Trophoblast cell (in vitro differentiated cells and primary cell): ENCODE data around the gene MED13L.

Source experiments
- DNase-seq, 2 donors: peaks; one replicate each; pipeline ENCODE4 v3.0.0-alpha.2; 2016
- H2AFZ ChIP-seq: 2 replicates; pipeline ENCODE4 v1.6.1; 2013; ENCODE audit warnings: low read length, moderate library complexity, mild to moderate bottlenecking; ENCODE audit not compliant: insufficient read depth, poor library complexity
- H2AK5ac ChIP-seq: 2 replicates; pipeline ENCODE4 v1.6.1; 2013; ENCODE audit warnings: mild to moderate bottlenecking, low read length
- H2BK120ac ChIP-seq: 2 replicates; pipeline ENCODE4 v1.6.1; 2013; ENCODE audit warnings: low read length, mild to moderate bottlenecking, moderate library complexity; ENCODE audit not compliant: insufficient read depth, poor library complexity
- H2BK12ac ChIP-seq: 2 replicates; pipeline ENCODE4 v1.6.1; 2013; ENCODE audit warnings: mild to moderate bottlenecking, low read length, moderate library complexity
- H2BK5ac ChIP-seq: 2 replicates; pipeline ENCODE4 v1.6.1; 2013; ENCODE audit warnings: low read length, low read depth, moderate library complexity, mild to moderate bottlenecking; ENCODE audit not compliant: poor library complexity
- H3K14ac ChIP-seq: 2 replicates; pipeline ENCODE4 v1.6.1; 2013; ENCODE audit warnings: mild to moderate bottlenecking, low read length
- H3K18ac ChIP-seq: 2 replicates; pipeline ENCODE4 v1.6.1; 2013; ENCODE audit warnings: mild to moderate bottlenecking, low read length
- H3K23ac ChIP-seq: 2 replicates; pipeline ENCODE4 v1.6.1; 2013; ENCODE audit warnings: low read length
- H3K27ac ChIP-seq: 2 replicates; pipeline ENCODE4 v1.5.1; 2013; ENCODE audit warnings: low read depth, mild to moderate bottlenecking, inconsistent platforms, low read length, moderate library complexity
- H3K27me3 ChIP-seq: 2 replicates; pipeline ENCODE4 v1.6.1; 2013; ENCODE audit warnings: inconsistent platforms, mild to moderate bottlenecking, low read length, moderate library complexity; ENCODE audit not compliant: insufficient read depth
- H3K36me3 ChIP-seq, 2 experiments: 1 replicate in 1 of 2; 2 replicates in 1 of 2; pipeline ENCODE4 v1.6.1; 2013; ENCODE audit warnings: low read length in 2 of 2, mild to moderate bottlenecking in 2 of 2, moderate library complexity in 1 of 2; ENCODE audit not compliant: insufficient read depth in 2 of 2, control insufficient read depth in 1 of 2
- H3K4ac ChIP-seq: 2 replicates; pipeline ENCODE4 v1.6.1; 2013; ENCODE audit warnings: low read depth, mild to moderate bottlenecking, low read length, moderate library complexity
- H3K4me1 ChIP-seq, 2 experiments: 1 replicate in 1 of 2; 2 replicates in 1 of 2; pipeline ENCODE4 v1.6.1; 2013; ENCODE audit warnings: low read length in 2 of 2, mild to moderate bottlenecking in 2 of 2, moderate library complexity in 1 of 2; ENCODE audit not compliant: insufficient read depth in 2 of 2, control insufficient read depth in 1 of 2
- H3K4me2 ChIP-seq: 2 replicates; pipeline ENCODE4 v1.6.1; 2013; ENCODE audit warnings: inconsistent platforms, mild to moderate bottlenecking, low read length, moderate library complexity
- H3K4me3 ChIP-seq: 2 replicates; pipeline ENCODE4 v1.5.1; 2013; ENCODE audit warnings: mild to moderate bottlenecking, low read depth, low read length, inconsistent platforms
- H3K79me1 ChIP-seq: one replicate; pipeline ENCODE4 v1.6.1; 2013; ENCODE audit warnings: low read length
- H3K79me2 ChIP-seq: 2 replicates; pipeline ENCODE4 v1.6.1; 2013; ENCODE audit warnings: low read length, mild to moderate bottlenecking; ENCODE audit not compliant: control insufficient read depth, insufficient read depth, poor library complexity
- H3K9ac ChIP-seq: 2 replicates; pipeline ENCODE4 v1.6.1; 2013; ENCODE audit warnings: mild to moderate bottlenecking, low read length
- H3K9me3 ChIP-seq: 2 replicates; pipeline ENCODE4 v1.6.1; 2013; ENCODE audit warnings: low read depth, mild to moderate bottlenecking, control low read depth, inconsistent platforms, low read length; ENCODE audit not compliant: insufficient read depth
- H4K12ac ChIP-seq: 2 replicates; pipeline ENCODE4 v1.6.1; 2013; ENCODE audit warnings: low read depth, mild to moderate bottlenecking, low read length, moderate library complexity
- H4K8ac ChIP-seq: 2 replicates; pipeline ENCODE4 v1.6.1; 2013; ENCODE audit warnings: low read depth, mild to moderate bottlenecking, low read length, moderate library complexity
- H4K91ac ChIP-seq: one replicate; pipeline ENCODE4 v1.6.1; 2013; ENCODE audit warnings: low read depth, mild to moderate bottlenecking, low read length, moderate library complexity
- WGBS: extraction: QIAGEN DNeasy Blood & Tissue Kit; methylation state at CpG from one replicate; pipeline ENCODE4 v1.1.7; 2013; ENCODE audit warnings: missing lambda C conversion rate; ENCODE audit not compliant: insufficient read length, insufficient coverage; ENCODE audit errors: extremely low coverage; 5-methylcytosine and 5-hydroxymethylcytosine counted together

Gene MED13L

DNA sequence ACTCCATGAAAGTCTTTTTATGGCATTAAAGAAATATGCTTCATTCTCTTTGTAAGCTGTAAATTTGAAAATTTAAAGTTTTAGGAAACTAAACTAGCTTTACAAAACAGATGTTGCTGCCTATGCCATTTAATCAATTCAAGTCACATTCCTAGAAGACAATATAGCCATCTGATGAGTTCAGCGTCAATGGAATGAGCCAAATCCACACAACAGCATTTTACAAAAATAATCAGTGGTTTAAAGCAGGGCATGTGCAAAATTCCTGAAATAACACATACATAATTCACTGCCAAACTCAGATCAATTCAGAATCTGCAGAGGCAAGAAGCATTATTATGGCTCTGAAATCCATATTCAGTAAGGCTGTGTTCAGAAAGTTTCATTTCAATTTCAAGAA lies 75.6 kb downstream of the MED13L start:
- Histone ChIP-seq H2AFZ (no peak overlapping the region), H3K27me3 (no peaks in the 10 kb centered on the region), H2BK120ac (no peak overlapping the region), H3K4me1 (peaks cover 2% of the 10 kb centered on the region in 2 experiments), H3K36me3 (no peaks in the 10 kb centered on the region), H3K14ac (no peak overlapping the region), H3K9me3 (no peaks in the 10 kb centered on the region), H3K79me1 (no peaks in the 10 kb centered on the region), H4K12ac (no peak overlapping the region), H3K9ac (no peak overlapping the region), H2AK5ac (no peak overlapping the region), H3K4me3 (no peak overlapping the region), H4K91ac (no peak overlapping the region), H3K4ac (no peak overlapping the region), H3K23ac (no peak overlapping the region), H2BK5ac (no peak overlapping the region), H4K8ac (no peak overlapping the region), H3K18ac (no peak overlapping the region), H3K79me2 (peaks cover 3% of the 10 kb centered on the region), H3K27ac (no peak overlapping the region), H3K4me2 (no peak overlapping the region), H2BK12ac (no peak overlapping the region)
- peak in 1 of 2 donors; percentile 37 for DNase-seq
- no CpG with 5 or more reads among the region's 1 CpG for WGBS

DNA sequence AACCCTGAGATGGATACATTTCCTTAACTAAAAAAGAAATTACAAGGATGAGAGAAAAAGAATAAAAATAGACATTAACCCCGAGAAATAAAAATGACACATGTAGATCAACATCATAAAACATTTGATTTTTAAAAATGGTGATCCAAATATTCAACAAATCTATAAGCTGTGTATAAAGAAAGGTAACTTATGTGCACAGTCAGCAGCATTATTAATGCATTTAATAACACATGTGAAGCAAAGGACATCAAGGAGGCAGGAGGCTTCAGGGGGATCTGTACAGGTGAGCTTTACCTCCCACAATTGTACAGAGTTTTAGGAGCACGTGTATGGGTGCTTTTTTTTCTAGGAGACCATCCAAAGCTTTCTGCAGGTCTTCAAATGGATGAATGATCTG lies 76.1 kb downstream of the MED13L start:
- H3K9me3 ChIP-seq: no peaks in the 10 kb centered on the region
- no peak overlapping the region for H4K91ac ChIP-seq
- no peaks in the 10 kb centered on the region for H3K27me3 ChIP-seq
- no peak overlapping the region for H4K12ac ChIP-seq
- no peak overlapping the region for H3K27ac ChIP-seq
- H2BK120ac ChIP-seq: no peak overlapping the region
- no peak overlapping the region for H3K23ac ChIP-seq
- no peaks in the 10 kb centered on the region for H3K36me3 ChIP-seq
- no peak overlapping the region for H4K8ac ChIP-seq
- peak overlapping the region; percentile 33 for H3K4ac ChIP-seq
- H3K4me3 ChIP-seq: no peak overlapping the region
- H3K18ac ChIP-seq: no peak overlapping the region
- DNase-seq: no peak
- peaks cover 3% of the 10 kb centered on the region for H3K79me2 ChIP-seq
- H2AK5ac ChIP-seq: no peak overlapping the region
- WGBS: no CpG with 5 or more reads among the region's 2 CpGs
- H3K14ac ChIP-seq: no peak overlapping the region
- no peaks in the 10 kb centered on the region for H3K79me1 ChIP-seq
- H2BK12ac ChIP-seq: no peak overlapping the region
- H3K9ac ChIP-seq: no peak overlapping the region
- no peak overlapping the region for H3K4me2 ChIP-seq
- H3K4me1 ChIP-seq: peaks cover 2% of the 10 kb centered on the region in 2 experiments
- H2AFZ ChIP-seq: no peak overlapping the region
- no peak overlapping the region for H2BK5ac ChIP-seq

DNA sequence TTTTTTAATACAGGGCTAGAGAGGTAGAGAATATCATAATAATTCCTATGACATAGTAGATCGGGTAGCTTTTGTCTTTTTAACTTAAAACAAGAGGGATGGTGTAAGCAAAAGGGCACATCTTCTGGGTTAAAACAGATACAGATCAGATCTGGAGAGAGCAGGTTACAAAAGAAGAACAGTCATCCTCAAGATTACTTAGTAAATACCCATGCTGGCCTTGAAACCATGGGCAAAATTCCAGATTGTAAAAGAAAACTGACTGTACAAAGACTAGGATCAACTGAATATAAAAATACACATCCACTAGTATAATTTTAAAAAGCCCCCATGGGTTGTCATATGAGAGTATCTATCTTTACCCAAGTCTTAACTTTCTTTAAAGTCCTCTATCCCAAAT lies 76.7 kb downstream of the MED13L start:
- H3K4ac ChIP-seq: no peak overlapping the region

DNA sequence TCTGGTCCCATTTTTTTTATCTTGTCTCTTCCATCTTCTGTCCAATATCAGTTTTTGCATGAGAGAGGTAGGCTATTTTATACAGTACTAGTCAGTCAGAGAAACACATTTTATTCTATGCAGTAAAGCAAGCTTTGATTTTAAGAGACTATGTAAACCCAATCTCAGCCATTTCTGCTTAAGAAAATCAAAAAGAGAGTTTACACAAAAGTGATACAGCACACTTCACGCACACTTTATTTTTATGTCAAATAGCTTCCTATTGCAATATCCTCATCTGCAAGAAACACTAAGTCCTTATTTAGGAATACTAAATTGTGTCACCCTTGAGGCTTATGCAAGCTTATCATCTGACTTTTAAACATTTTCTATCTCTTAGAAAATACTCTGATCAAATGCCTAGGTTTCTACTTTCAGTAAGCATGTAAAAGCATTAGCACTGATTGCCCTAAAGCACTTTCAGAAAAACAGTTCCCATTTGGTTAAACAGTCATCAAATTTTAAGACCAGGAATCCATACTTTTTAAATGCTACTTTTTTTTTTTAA lies 78.3 kb downstream of the MED13L start:
- Histone ChIP-seq H2BK5ac (no peak overlapping the region), H3K79me1 (no peaks in the 10 kb centered on the region), H3K4me3 (no peak overlapping the region), H4K8ac (no peak overlapping the region), H3K4me2 (no peak overlapping the region), H3K36me3 (no peaks in the 10 kb centered on the region), H3K27me3 (no peaks in the 10 kb centered on the region), H4K91ac (no peak overlapping the region), H3K23ac (no peak overlapping the region), H3K9ac (no peak overlapping the region), H2BK120ac (no peak overlapping the region), H3K4me1 (peaks cover 2 to 4% of the 10 kb centered on the region in 2 experiments), H3K14ac (no peak overlapping the region), H3K9me3 (no peaks in the 10 kb centered on the region), H3K4ac (no peak overlapping the region), H3K18ac (no peak overlapping the region), H3K27ac (no peak overlapping the region), H2BK12ac (no peak overlapping the region), H2AFZ (no peak overlapping the region), H2AK5ac (no peak overlapping the region), H3K79me2 (peaks cover 5% of the 10 kb centered on the region), H4K12ac (no peak overlapping the region)
- no peak for DNase-seq
- WGBS: no CpG with 5 or more reads among the region's 1 CpG

More for the DNA sequence above, 76.7 kb downstream of the MED13L start:
- H3K4me3 ChIP-seq: no peak overlapping the region
- H3K18ac ChIP-seq: no peak overlapping the region
- H2BK12ac ChIP-seq: no peak overlapping the region
- H3K14ac ChIP-seq: no peak overlapping the region
- no peak overlapping the region for H3K23ac ChIP-seq
- no peak overlapping the region for H2AFZ ChIP-seq
- H2AK5ac ChIP-seq: no peak overlapping the region
- no peaks in the 10 kb centered on the region for H3K79me1 ChIP-seq
- H3K9me3 ChIP-seq: no peaks in the 10 kb centered on the region
- no peak for DNase-seq
- no peak overlapping the region for H3K9ac ChIP-seq
- no peak overlapping the region for H3K4me2 ChIP-seq
- no peak overlapping the region for H4K12ac ChIP-seq
- H3K27me3 ChIP-seq: no peaks in the 10 kb centered on the region
- no peak overlapping the region for H2BK120ac ChIP-seq
- no peak overlapping the region for H2BK5ac ChIP-seq
- H4K8ac ChIP-seq: no peak overlapping the region
- no peak overlapping the region for H3K27ac ChIP-seq
- H3K4me1 ChIP-seq: peaks cover 2% of the 10 kb centered on the region in 2 experiments
- H3K36me3 ChIP-seq: no peaks in the 10 kb centered on the region
- H4K91ac ChIP-seq: no peak overlapping the region
- no CpG with 5 or more reads among the region's 1 CpG for WGBS
- H3K79me2 ChIP-seq: peaks cover 2% of the 10 kb centered on the region
